H9 (cell line): ENCODE results near the gene SNN. TPM values are rescaled to one million over a fixed set of nuclear protein-coding genes. Genes with fewer than 3 reads are reported as not detected.

ENCODE experiments used
- DNase-seq: peaks from one replicate; pipeline ENCODE4 v3.0.0-alpha.2; 2017
- H2AFZ ChIP-seq: one replicate; pipeline ENCODE4 v1.6.1; 2013; ENCODE audit warnings: mild to moderate bottlenecking, low read length, control low read depth, moderate library complexity
- H2AK5ac ChIP-seq: 2 replicates; pipeline ENCODE4 v1.6.1; 2013; ENCODE audit warnings: low read length, control low read depth, mixed read lengths; ENCODE audit not compliant: insufficient read length
- H2BK120ac ChIP-seq: one replicate; pipeline ENCODE4 v1.6.1; 2013; ENCODE audit warnings: low read depth, mild to moderate bottlenecking, low read length, control low read depth, inconsistent platforms; ENCODE audit not compliant: poor library complexity, severe bottlenecking
- H2BK12ac ChIP-seq: 2 replicates; pipeline ENCODE4 v1.6.1; 2013; ENCODE audit warnings: low read length, control low read depth, mixed read lengths, low read depth; ENCODE audit not compliant: insufficient read length
- H2BK15ac ChIP-seq: 2 replicates; pipeline ENCODE4 v1.6.1; 2013; ENCODE audit warnings: low read depth, low read length, control low read depth
- H2BK20ac ChIP-seq: one replicate; pipeline ENCODE4 v1.6.1; 2013; ENCODE audit warnings: low read depth, mild to moderate bottlenecking, low read length, control low read depth, inconsistent platforms; ENCODE audit not compliant: poor library complexity, severe bottlenecking
- H2BK5ac ChIP-seq: 2 replicates; pipeline ENCODE4 v1.6.1; 2013; ENCODE audit warnings: low read length, control low read depth, mixed read lengths; ENCODE audit not compliant: insufficient read length
- H3K14ac ChIP-seq: 2 replicates; pipeline ENCODE4 v1.6.1; 2013; ENCODE audit warnings: low read length, control low read depth; ENCODE audit not compliant: insufficient read depth
- H3K18ac ChIP-seq: 2 replicates; pipeline ENCODE4 v1.6.1; 2013; ENCODE audit warnings: low read depth, mild to moderate bottlenecking, mixed read lengths, low read length, control low read depth; ENCODE audit not compliant: insufficient read length
- H3K23ac ChIP-seq: 2 replicates; pipeline ENCODE4 v1.6.1; 2013; ENCODE audit warnings: low read length, control low read depth, mixed read lengths, low read depth; ENCODE audit not compliant: insufficient read length
- H3K23me2 ChIP-seq: 2 replicates; pipeline ENCODE4 v1.6.1; 2013; ENCODE audit warnings: low read depth, mild to moderate bottlenecking, mixed read lengths, low read length, control low read depth; ENCODE audit not compliant: insufficient read length, poor library complexity, severe bottlenecking
- H3K27ac ChIP-seq: 2 replicates; pipeline ENCODE4 v1.5.1; 2013; ENCODE audit warnings: low read length, control low read depth, mixed read lengths, low read depth; ENCODE audit not compliant: insufficient read length
- H3K27me3 ChIP-seq: 2 replicates; pipeline ENCODE4 v1.6.1; 2013; ENCODE audit warnings: low read length, control low read depth, inconsistent platforms; ENCODE audit not compliant: insufficient read depth
- H3K4ac ChIP-seq: 2 replicates; pipeline ENCODE4 v1.6.1; 2013; ENCODE audit warnings: low read depth, mild to moderate bottlenecking, control low read depth, inconsistent platforms, low read length, moderate library complexity
- H3K4me1 ChIP-seq: 2 replicates; pipeline ENCODE4 v1.6.1; 2013; ENCODE audit warnings: low read length, control low read depth, inconsistent platforms; ENCODE audit not compliant: insufficient read depth
- H3K4me2 ChIP-seq: 2 replicates; pipeline ENCODE4 v1.6.1; 2013; ENCODE audit warnings: low read length, control low read depth, mixed read lengths; ENCODE audit not compliant: insufficient read length, insufficient read depth
- H3K56ac ChIP-seq: 2 replicates; pipeline ENCODE4 v1.6.1; 2013; ENCODE audit warnings: low read depth, mild to moderate bottlenecking, mixed read lengths, low read length, control low read depth; ENCODE audit not compliant: insufficient read length
- H3K79me1 ChIP-seq: 2 replicates; pipeline ENCODE4 v1.6.1; 2013; ENCODE audit warnings: low read depth, mild to moderate bottlenecking, moderate library complexity, low read length, control low read depth, inconsistent platforms; ENCODE audit not compliant: insufficient read depth, poor library complexity, severe bottlenecking
- H3K79me2 ChIP-seq: 2 replicates; pipeline ENCODE4 v1.6.1; 2013; ENCODE audit warnings: low read length, control low read depth, inconsistent platforms; ENCODE audit not compliant: insufficient read depth
- H3K9ac ChIP-seq: 2 replicates; pipeline ENCODE4 v1.6.1; 2013; ENCODE audit warnings: low read length, control low read depth, mixed read lengths; ENCODE audit not compliant: insufficient read length; ENCODE audit errors: extremely low read depth
- H3K9me3 ChIP-seq: one replicate; pipeline ENCODE4 v1.6.1; 2013; ENCODE audit warnings: low read depth, low read length, inconsistent platforms; ENCODE audit not compliant: control insufficient read depth
- H3T11ph ChIP-seq: one replicate; pipeline ENCODE4 v1.6.1; 2013; ENCODE audit warnings: mild to moderate bottlenecking, low read length, control low read depth, inconsistent platforms
- H4K20me1 ChIP-seq: one replicate; pipeline ENCODE4 v1.6.1; 2013; ENCODE audit not compliant: control insufficient read depth, insufficient read length, insufficient read depth
- H4K5ac ChIP-seq: 2 replicates; pipeline ENCODE4 v1.6.1; 2013; ENCODE audit warnings: low read depth, mild to moderate bottlenecking, mixed read lengths, low read length, control low read depth; ENCODE audit not compliant: insufficient read length
- H4K8ac ChIP-seq: replicated peaks from 2 replicates; pipeline ENCODE4 v1.6.1; 2013; ENCODE audit warnings: low read length, control low read depth, mixed read lengths, low read depth; ENCODE audit not compliant: insufficient read length
- H4K91ac ChIP-seq: 2 replicates; pipeline ENCODE4 v1.6.1; 2013; ENCODE audit warnings: low read depth, mild to moderate bottlenecking, moderate library complexity, mixed read lengths, low read length, control low read depth; ENCODE audit not compliant: insufficient read length
- H3K27ac Mint-ChIP-seq, 3 experiments: 2 replicates in 2 of 3; 3 replicates in 1 of 3; pipeline ENCODE4 v1.8.0; 2020 to 2021; ENCODE audit warnings: mixed read lengths in 3 of 3, mild to moderate bottlenecking in 1 of 3, moderate library complexity in 1 of 3
- H3K27me3 Mint-ChIP-seq: 2 replicates; pipeline ENCODE4 v1.8.0; 2021; ENCODE audit warnings: low read depth, mild to moderate bottlenecking, moderate library complexity, mixed read lengths
- H3K36me3 Mint-ChIP-seq, 3 experiments: 2 replicates in 2 of 3; 3 replicates in 1 of 3; pipeline ENCODE4 v1.8.0; 2020 to 2021; ENCODE audit warnings: low read depth in 3 of 3, mixed read lengths in 3 of 3; ENCODE audit not compliant: insufficient read depth in 1 of 3
- H3K4me1 Mint-ChIP-seq, 2 experiments: 2 replicates each; pipeline ENCODE4 v1.8.0; 2020; ENCODE audit warnings: mixed read lengths in 2 of 2
- H3K4me3 Mint-ChIP-seq, 2 experiments: 2 replicates in 1 of 2; 3 replicates in 1 of 2; pipeline ENCODE4 v1.8.0; 2020 to 2021; ENCODE audit warnings: mild to moderate bottlenecking in 2 of 2, mixed read lengths in 2 of 2, moderate library complexity in 1 of 2
- H3K9me3 Mint-ChIP-seq, 2 experiments: 2 replicates in 1 of 2; 3 replicates in 1 of 2; pipeline ENCODE4 v1.8.0; 2020; ENCODE audit warnings: mild to moderate bottlenecking in 2 of 2, mixed read lengths in 2 of 2, moderate library complexity in 1 of 2
- CTCF ChIP-seq: fragments of 200-600 bp; sonication (generic); conservative IDR thresholded peaks from 3 replicates; pipeline ENCODE4 v1.8.0; 2021; ENCODE audit warnings: antibody characterized with exemption, mild to moderate bottlenecking
- WGBS: extraction: QIAGEN DNeasy Blood & Tissue Kit; methylation state at CpG from one replicate; pipeline ENCODE4 v1.1.7; 2013; ENCODE audit warnings: missing lambda C conversion rate, low lambda C conversion rate, mixed read lengths; ENCODE audit not compliant: insufficient read length; ENCODE audit errors: extremely low coverage; 5-methylcytosine and 5-hydroxymethylcytosine counted together
- long read RNA-seq: library from polyadenylated mRNA; unstranded; transcript quantifications from one replicate; pipeline ENCODE4 v2.0.0, GENCODE V29; 2020
- total RNA-seq: library from RNA; stranded (reverse); gene quantifications from 2 replicates; pipeline ENCODE4 v1.2.1, GENCODE V29; 2021

SNN gene
- 43.9 and 44.2 TPM in 2 replicates for total RNA-seq
- long read RNA-seq, transcript SNN-201 (2 exons, 3,312 nt): major isoform, 58 of 104 reads
- long read RNA-seq, partial matches to known transcripts: 34 of 104 reads
- long read RNA-seq, other reads (novel, unspliced or antisense): 12 of 104 reads

GRCh38 chr16:11667824-11668622 lies at the start of gene SNN:
TSS of gene SNN (plus strand) at chr16:11668455. CDS start at chr16:11676060, 7,605 bp downstream.
- Histone ChIP-seq H2BK120ac (peak within 1 kb of the TSS; percentile 8), H3K79me1 (peaks cover 5% of the 10 kb centered on the region), H2BK20ac (no peak within 1 kb of the TSS), H3K14ac (peak within 1 kb of the TSS; percentile 62), H3K4ac (no peak within 1 kb of the TSS), H3K23ac (no peak within 1 kb of the TSS), H3K27me3 (no peaks in the 10 kb centered on the region), H3K9me3 (no peaks in the 10 kb centered on the region), H2BK12ac (no peak within 1 kb of the TSS), H2BK5ac (no peak within 1 kb of the TSS), H3K27ac (no peak within 1 kb of the TSS), H4K91ac (no peak within 1 kb of the TSS), H2AK5ac (no peak within 1 kb of the TSS), H3K23me2 (no peaks in the 10 kb centered on the region), H4K8ac (no peak within 1 kb of the TSS), H3K79me2 (peaks cover 11% of the 10 kb centered on the region; the same call in 1 of the 2 replicates), H4K20me1 (peaks cover 4% of the 10 kb centered on the region), H3K9ac (peak within 1 kb of the TSS; percentile 45), H2AFZ (no peak within 1 kb of the TSS), H3K56ac (no peak within 1 kb of the TSS), H3T11ph (no peak within 1 kb of the TSS), H3K4me2 (peak within 1 kb of the TSS; percentile 39), H4K5ac (no peak within 1 kb of the TSS), H2BK15ac (no peak within 1 kb of the TSS), H3K4me1 (peaks cover 6% of the 10 kb centered on the region; the same call in 1 of the 2 replicates), H3K18ac (peak within 1 kb of the TSS; percentile 77)
- DNase-seq: peak; percentile 81
- no CpG with 5 or more reads among the region's 93 CpGs for WGBS
- no peak for TF ChIP-seq CTCF
- no peak within 1 kb of the TSS for H3K27ac Mint-ChIP-seq
- H3K4me1 Mint-ChIP-seq: peaks cover 45 to 58% of the 10 kb centered on the region in 2 experiments
- peak within 1 kb of the TSS; percentile 73 to 84 for H3K4me3 Mint-ChIP-seq
- peaks cover 0 to 3% (median 0%) of the 10 kb centered on the region in 3 experiments; a peak in 2 of 7 replicates for H3K36me3 Mint-ChIP-seq
- no peaks in the 10 kb centered on the region; a peak in 1 of 5 replicates for H3K9me3 Mint-ChIP-seq
- peaks cover 4% of the 10 kb centered on the region for H3K27me3 Mint-ChIP-seq
